ENCODE data around the gene PDE6B.

- TF ChIP-seq CTCF (IDR thresholded peaks at IDR 0.05; ENCODE audit: poor library complexity, severe bottlenecking) = no peak
- no peak for TF ChIP-seq EZH2 (IDR thresholded peaks at IDR 0.05; ENCODE audit: borderline replicate concordance, insufficient read depth, low read length, poor library complexity, severe bottlenecking)
- no peak for TF ChIP-seq TAF1 (IDR thresholded peaks at IDR 0.05; ENCODE audit: low read depth)
- TF ChIP-seq EP300 (conservative IDR thresholded peaks at IDR 0.05; ENCODE audit: poor library complexity, severe bottlenecking) = no peak
- no peak for TF ChIP-seq REST (IDR thresholded peaks at IDR 0.05; ENCODE audit: borderline replicate concordance)
- TF ChIP-seq MXI1 (conservative IDR thresholded peaks at IDR 0.05; ENCODE audit: poor library complexity, severe bottlenecking) = no peak
- TF ChIP-seq POLR2AphosphoS5 (IDR thresholded peaks at IDR 0.05) = no peak
- no peak for TF ChIP-seq SMC3 (conservative IDR thresholded peaks at IDR 0.05; ENCODE audit: poor library complexity)
These were observed 58.0 kb downstream of the PDE6B start for GRCh38 chr4:683247-683897.
